NCI-H2196 (cell line): Measurements from ENCODE around the gene DENND5A.
"Not testable (repeated sequence)": the region's sequence is repeated elsewhere in the genome, so short reads cannot be mapped to it uniquely, and the experiment has no call there.

Source experiments
- DNase-seq: peaks from one replicate; lab custom pipeline; 2025; ENCODE audit not compliant: unreplicated experiment; lab: John Stamatoyannopoulos, UW

The DENND5A gene

DNA sequence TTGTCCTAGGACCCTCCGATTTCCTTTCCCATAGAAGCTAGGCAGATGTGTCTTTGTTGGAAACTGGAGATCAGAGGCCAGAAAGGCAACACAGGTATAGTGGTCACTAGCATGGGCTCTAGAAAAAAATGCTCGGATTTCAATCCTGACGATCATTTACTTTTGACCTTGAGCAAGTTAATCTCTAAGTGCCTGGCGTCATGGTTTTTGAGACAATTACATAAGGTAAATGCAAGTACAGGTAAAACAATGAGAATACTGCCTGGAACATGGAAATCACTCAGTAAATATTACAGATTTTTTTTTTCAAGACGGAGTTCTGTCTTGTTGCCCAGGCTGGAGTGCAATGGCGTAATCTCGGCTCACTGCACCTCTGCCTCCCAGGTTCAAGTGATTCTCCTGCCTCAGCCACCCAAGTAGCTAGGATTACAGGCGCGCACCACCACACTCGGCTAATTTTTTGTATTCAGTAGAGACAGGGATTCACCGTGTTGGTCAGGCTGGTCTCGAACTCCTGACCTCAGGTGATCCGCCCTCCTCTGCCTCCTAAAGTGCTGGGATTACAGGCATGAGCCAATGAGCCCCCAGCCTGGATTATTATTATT, 1.1 kb upstream of the DENND5A start:
- no peak for DNase-seq

DNA sequence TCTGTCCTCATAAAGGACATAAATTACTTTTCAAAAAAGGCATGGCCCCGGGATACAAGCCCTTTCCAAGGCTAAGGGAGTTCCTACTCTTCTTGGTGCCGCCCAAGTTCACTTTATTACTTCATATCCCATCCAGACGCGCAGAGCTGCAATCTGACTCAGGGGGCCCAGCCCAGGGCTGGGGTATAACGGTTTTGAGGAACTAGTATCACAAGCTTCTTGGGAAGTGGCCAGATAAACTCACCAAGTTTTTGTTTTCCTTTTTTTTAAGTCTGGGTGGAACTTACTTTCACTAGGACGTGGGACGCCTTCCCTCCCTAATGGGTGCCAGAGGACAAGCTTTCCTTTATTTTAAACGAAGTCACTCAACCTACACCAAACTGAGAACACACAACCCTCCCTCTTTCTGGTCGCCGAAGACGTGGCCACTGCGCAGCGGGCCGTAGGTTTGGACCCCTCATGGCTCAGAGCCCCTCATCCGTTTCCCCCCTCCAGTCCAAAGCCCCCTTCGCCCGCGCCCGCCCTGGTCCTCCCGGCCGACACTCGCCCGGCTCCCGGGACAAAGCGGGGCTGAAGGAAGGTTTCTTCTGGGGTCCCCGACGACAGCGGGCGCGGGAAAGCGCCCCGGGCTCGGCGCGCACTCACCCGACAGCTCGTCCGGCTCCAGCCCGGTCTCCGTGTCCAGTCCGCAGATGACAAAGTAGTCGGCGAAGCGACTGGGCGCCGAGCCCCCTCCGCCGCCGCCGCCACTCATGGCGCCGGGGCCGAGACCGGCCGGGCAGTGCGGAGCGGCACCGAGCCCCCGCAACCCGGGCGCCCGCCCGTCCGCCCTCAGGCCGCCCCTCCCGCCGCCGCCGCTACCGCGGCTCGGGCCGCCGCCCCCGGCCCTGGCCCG, 587 bp downstream of the DENND5A start:
- no peak for DNase-seq

DNA sequence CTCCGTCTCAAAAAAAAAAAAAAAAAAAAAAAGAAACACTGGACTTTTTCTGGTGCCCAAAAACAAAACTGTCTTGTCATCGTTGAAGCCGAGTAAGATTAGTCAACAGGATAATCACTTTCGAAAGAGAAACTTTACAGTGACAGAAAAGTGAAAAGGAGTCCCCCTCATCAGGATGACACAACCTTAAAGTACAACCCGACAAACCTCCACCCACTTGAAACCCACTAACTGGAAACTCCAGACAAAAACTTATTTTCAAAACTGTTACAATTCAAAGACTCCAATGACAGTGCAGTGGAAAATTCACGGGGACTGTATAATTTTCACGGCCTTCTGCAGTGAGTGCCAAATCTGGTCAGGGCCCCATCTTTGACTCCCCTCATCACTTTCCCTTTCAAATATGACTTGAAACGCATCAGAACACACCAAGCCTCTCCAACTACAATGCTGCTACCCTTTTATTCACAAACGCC, 1.3 kb downstream of the DENND5A start:
- no peak for DNase-seq

DNA sequence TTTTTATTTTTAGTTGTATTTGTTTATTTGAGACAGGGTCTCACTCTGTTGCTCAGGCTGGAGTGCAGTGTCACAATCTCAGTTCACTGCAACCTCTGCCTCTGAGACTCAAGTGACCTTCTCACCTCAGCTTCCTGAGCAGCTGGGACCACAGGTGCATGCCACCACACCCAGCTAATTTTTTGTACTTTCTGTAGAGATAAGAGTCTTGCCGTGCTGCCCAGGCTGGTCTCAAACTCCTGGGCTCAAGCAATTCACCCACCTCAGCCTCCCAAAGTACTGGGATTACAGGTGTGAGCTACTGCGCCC, 4.4 kb downstream of the DENND5A start:
- DNase-seq = not testable (repeated sequence)

DNA sequence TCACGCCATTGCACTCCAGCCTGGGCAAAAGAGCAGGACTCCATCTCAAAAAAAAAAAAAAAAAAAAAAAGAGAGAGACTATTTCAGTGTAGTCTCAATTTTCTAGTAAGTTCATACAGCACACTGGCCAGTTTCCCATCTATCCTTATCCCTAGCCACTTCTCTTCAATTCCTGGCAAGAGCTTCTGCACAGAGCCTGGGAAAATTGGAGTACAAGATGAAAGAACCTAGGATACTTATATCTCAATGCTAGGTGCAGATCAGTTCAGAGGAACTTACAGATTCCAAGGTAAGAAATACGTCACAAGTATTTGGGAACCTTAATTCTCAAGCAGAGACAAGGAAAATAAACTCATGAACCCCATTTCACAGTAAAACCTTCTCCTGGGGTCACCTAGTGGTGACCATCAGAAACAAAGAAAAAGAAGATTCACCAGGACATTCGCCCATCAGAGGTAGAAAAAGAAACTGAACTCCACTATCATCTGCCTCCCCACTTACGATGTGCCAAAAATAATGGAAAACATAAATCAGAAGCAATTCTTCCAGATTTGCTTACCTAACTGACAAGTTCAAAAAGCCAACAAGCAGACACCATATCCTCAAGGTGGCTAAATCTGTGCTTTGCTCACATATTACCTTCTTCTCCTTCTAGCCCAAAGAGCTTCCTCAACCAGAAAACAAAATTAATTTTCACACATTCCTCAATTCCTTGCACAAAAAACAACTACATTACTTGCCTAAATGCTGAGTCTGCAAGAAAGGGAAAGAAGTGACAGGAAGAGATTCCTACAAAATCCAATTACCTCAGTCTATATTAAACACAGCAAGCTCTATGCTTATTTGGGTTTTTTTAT, 4.9 kb downstream of the DENND5A start:
- DNase-seq = no peak

DNA sequence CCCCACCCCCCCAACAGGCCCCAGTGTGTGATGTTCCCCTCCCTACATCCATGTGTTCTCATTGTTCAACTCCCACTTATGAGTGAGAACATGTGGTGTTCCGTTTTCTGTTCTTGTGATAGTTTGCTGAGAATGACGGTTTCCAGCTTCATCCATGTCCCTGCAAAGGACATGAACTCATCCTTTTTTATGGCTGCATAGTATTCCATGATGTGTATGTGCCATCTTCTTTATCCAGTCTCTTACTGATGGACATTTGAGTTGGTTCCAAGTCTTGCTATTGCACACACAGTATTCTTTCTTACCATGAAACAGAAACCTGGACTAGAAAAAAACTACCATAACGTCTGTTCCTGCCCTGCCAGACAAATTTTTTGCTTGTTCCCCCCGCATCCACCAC, 6.9 kb downstream of the DENND5A start:
- DNase-seq = not testable (repeated sequence)

DNA sequence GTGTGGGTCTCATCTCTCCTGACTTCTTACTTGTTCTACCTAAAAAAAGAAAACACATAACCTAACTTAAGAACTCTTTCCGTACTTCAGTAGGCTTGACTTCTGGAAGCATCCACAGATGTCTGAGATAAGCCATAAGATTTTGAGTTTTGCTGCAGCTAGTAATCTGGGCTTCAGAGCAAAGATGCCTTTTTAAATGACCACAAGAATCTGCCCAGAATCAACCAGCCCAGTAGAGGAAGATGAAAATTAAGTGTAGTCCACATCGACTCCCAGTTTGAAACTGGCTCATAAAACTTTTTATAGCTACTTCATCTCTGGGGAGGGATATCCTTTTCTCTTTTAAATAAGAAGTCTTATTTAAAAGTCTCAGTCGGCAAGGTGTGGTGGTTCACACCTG, 10.7 kb downstream of the DENND5A start:
- DNase-seq = no peak

DNA sequence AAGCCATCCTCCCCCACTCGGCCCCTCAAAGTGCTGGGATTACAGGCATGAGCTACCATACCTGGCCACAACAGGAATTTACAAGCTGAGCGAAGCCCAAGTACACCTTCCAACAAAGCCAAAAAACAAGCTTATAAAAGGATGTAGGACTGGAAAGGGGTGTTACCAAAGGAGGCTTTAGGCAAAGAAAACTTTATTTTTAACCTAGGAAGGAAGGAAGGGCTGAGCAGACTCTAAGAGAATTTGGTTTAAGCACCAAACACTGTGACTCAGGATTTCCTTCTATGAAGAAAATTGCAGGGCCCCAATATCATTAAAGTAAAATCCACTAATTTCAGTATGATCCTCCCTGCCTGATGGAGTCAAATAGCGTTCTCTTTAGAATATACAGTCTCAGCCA, 12.1 kb downstream of the DENND5A start:
- DNase-seq = no peak

DNA sequence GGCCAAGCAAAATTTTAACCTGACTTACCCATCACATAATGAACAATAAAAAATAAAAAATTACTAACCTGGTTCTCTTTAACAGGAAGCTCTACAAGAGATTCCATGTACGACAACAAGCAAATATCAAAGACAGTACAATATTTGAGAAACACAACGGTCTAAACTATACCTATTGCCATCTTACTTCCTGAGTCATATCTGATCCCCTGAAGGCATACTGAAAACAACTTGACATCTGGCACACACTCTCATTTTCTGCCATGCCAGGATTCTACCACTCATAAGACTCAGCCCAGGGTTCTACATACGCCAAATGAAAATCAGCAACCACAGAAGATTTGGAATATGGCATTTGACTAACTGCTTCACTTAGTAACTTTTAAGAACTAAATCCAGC, 13.8 kb downstream of the DENND5A start:
- peak; percentile 12 for DNase-seq

DNA sequence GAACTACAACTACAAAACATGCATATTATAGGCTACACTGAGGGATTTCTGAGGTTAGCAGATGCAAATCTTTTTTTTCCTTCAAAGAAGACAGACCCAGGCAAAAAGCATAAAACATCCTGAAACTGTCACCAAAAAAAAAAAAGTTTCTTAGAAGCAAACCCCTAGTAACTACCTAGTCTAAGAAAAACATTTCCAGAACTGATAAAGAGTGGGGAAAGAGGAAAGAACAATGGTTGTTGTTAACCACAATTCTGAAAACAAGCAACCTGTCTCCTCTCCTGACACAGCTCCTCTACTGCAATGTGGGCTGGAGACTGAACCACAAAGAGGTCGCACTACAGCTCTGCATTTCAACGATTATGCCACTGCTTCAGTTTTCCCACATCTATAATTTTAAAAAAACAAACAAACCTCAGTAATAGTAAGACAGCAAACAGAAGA, 15.0 kb downstream of the DENND5A start:
- no peak for DNase-seq

DNA sequence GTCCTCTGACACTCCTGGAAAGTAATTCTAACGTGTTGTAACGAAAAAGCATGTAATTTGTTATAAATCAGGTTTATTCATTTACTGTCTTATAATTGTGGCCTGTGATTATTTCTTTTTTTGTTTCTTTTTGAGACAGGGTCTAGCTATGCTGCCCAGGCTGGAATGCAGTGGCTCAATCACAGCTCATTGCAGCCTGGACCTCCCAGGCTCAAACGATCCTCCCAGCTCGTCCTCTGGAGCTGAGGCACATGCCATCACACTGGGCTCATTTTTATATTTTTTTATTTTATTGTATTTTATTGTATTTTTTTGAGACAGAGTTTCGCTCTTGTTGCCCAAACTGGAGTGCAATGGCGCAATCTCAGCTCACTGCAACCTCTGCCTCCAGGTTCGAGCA, 15.9 kb downstream of the DENND5A start:
- no peak for DNase-seq

DNA sequence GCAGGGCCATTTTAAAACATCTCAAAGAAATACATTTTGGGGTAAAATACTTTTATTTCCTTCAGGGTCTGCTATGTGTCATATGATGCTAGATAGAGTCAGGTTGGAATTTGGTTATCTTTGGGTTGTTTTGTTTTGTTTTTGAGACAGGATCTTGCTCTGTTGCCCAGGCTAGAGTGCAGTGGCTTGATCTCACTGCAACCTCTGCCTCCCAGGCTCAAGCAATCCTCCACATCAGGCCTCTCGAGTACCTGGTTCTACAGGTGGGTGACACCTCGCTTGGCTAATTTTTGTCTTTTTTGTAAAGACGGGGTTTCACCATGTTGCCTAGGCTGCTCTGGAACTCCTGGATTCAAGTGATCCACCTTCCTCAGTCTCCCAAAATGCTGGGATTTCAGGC, 17.3 kb downstream of the DENND5A start:
- DNase-seq = no peak

DNA sequence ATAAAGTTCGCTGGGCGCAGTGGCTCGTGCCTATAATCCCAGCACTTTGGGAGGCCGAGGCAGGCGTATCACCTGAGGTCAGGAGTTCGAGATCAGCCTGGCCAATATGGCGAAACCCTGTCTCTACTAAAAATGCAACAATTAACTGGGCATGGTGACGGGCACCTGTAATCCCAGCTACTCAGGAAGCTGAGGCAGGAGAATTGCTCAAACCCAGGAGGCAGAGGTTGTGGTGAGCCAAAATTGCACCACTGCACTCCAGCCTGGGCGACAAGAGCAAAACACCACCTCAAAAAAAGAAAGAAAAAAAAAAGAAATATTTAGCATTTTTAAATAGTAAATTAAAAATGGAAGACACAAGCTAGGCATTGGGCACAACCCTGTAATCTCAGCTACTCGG, 28.9 kb downstream of the DENND5A start:
- DNase-seq = not testable (repeated sequence)

DNA sequence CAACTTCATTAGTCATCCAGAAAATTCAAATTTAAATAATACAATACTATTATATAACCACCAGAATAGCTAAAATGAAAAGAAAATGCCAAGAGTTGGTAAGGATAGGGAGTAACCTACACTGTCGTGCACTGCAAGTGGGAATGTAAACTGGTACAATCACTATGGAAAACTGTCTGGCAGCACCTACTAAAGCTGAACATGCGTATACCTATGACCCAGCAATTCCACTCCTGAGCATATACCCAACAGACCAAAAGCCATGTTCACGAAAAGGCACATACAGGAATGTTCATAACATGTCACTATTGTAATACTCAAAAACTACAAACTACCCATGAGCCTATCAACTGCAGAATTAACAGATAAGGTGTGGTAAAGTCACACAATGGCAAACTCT, 32.7 kb downstream of the DENND5A start:
- no peak for DNase-seq

DNA sequence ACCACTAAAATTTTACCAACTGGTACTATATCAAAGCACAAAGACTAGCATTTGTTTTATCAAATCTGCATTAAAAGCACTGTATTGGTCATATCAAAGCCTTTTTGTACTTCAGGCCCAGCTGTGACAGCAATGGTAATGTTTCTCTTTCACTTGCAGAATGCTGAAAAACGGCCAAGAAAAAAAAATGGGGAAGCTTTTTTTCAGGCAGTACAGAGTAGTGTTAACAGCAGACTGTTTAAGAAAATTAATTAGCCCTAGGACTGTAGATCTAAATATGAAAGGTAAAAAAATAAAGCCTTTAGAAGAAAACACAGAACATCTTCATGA, 33.3 kb downstream of the DENND5A start:
- no peak for DNase-seq

DNA sequence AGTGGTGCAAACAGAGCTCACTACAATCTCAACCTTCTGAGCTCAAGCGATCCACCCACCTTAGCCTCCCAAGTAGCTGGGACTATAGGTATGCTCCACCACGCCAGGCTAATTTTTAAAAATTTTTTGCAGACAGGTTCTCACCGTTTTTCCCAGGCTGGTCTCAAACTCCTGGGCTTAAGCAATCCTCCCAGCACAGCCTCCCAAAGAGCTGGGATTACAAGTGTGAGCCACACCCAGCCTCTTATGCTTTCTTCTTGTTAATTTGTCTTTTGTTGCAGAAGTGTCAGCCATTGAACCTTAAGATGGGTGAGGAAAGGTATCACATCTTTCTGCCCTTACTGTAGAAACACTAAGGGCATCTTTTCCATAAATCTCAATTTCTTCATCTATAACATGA, 34.9 kb downstream of the DENND5A start:
- DNase-seq = no peak

DNA sequence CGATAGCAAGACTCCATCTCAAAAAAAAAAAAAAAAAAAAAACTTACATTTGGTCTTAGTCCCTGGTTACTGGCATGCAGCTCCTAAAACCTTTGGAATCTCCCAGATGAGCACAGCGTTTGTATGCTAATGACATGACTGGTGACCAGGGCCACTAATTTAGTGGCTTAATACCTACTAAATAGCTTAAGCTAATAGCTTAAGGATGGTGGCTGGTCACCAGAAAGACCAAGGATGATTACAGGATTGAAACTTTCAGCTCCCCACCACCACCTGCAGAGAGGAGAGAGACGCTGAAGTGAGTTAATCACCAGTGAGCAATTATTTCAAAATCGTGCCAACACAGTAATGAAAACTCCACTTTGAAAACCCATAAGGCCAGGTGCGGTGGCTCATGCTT, 37.1 kb downstream of the DENND5A start:
- DNase-seq = no peak

DNA sequence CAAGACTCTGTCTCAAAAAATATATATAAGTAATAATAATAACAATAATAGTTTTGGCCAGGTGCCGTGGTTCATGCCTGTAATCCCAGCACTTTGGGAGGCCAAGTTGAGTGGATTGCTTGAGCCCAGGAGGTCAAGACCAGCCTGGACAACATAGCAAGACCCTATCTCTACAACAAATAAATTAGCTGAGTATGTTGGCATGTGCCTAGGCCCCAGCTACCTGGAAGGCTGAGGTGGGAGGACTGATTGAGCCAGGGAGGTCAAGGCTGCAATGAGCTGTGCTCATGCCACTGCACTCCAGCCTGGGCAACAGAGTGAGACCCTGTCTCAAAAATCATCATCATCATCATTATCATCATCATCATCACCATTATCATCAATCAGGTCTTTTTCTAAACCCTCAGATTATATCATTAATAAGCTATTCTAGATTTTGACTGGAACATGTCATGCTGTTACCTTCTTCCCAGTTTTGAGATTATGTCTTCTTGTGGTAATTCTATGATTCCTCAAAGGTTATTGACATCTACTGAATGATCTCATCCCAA, 39.3 kb downstream of the DENND5A start:
- DNase-seq = no peak

DNA sequence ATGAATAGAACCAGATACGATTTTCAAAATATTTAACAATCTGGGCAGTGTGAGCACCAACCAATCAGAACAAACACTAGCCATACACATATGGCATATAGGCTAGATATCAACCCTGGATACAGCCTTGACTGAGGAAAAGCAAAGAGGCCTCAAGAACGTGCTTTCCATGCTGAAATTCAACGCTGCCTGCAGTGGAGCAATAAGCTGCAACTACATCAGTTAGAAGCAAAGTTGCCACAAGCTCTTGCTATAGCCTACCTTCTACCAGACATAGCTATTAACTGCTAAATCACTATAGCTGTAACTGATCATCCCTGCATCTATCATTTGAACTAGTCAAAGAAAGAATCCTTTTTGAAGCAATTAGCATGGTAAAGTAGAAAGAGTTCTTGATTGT, 42.5 kb downstream of the DENND5A start:
- no peak for DNase-seq

DNA sequence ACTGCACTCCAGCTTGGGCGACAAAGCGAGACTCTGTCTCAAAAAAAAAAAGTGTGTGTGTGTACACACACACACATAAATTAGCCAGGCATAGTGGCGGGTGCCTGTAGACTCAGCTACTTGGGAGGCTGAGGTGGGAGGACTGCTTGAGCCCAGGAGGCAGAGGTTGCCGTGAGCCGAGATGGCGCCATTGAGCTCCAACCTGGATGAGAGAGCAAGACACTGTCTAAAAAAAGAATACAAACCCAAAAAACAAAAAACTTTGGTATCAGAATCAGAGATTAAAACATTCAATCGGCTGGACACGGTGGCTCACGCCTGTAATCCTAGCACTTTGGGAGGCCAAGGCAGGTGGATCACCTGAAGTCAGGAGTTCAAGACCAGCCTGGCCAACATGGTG, 44.3 kb downstream of the DENND5A start:
- DNase-seq = not testable (repeated sequence)

DNA sequence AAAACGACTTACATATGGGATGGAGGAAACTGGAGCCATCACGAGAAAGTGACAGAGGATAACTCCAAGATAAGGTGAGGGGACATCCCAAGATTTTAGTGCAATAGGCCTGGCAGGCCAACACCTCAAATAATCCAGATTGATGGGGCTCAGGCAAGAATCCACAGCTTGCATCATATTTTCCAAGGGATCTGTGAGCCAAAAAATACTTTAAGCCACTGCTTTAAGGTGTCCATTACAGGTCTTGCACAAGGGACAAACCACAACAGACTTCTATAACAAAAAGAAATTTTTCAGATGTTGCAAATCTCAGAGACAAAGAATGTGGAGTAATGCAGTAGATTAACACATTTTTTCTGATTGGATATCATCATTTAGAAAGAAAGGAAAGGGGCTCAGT, 45.6 kb downstream of the DENND5A start:
- peak; percentile 24 for DNase-seq

DNA sequence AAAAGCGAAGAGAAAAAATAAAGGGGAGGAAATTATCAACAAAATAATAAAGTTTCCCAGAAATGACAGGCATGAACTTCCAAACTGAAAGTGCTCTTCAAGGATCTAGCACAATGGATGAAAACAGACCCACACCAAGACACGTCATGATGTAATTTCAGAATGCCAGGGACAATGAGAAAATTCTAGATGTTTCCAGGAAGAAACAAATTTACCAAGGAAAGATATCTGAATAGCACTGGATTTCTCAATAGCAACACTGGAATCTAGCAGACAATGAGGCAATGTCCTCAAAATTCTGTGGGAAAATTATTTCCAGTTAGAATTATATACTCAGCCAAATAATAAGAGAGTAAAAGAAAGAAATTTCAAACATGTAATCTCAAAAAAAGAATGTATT, 46.0 kb downstream of the DENND5A start:
- DNase-seq = no peak
